Activated CD4-positive, alpha-beta memory T cell treated with anti-CD3 and anti-CD28 coated beads, Interleukin-2, amount 10 ng/mL, durations not matched to agents 7 days and 5 days (primary cell): ENCODE results near the gene ZNF302. TPM values are rescaled to one million over a fixed set of nuclear protein-coding genes. Genes with fewer than 3 reads are reported as not detected.

Source experiments
- total RNA-seq, 2 experiments: library from RNA; stranded (reverse); gene quantifications; one replicate each; pipeline ENCODE4 v1.2.3, GENCODE V29; 2021

Gene ZNF302
- total RNA-seq, 2 experiments from 2014 or later = 18.4 to 20.3 TPM

Other genes starting within 250 kb of the ZNF302 start
- gene UBA2, start 249.3 kb upstream of the ZNF302 start, total RNA-seq = 100 to 1,000 TPM; 109 to 122 TPM
- under 1 TPM; 0.55 to 0.85 TPM for gene WTIP, start 195.9 kb upstream of the ZNF302 start, total RNA-seq
- gene SCGB2B2, start 519 bp upstream of the ZNF302 start, total RNA-seq = under 1 TPM; 0.40 to 0.58 TPM
- 1 to 10 TPM; 4.2 to 4.7 TPM for gene ZNF181, start 56.6 kb downstream of the ZNF302 start, total RNA-seq
- gene ZNF599, start 95.5 kb downstream of the ZNF302 start, total RNA-seq = 1 to 10 TPM; 4.1 to 4.9 TPM
- 1 to 10 TPM; 2.8 to 3.1 TPM for gene ZNF30, start 249.2 kb downstream of the ZNF302 start, total RNA-seq